PC-9 (cell line): Measurements from ENCODE around the gene KCNK15. TPM values are rescaled to one million over a fixed set of nuclear protein-coding genes. Genes with fewer than 3 reads are reported as not detected.

ENCODE experiments used
- BruUV-seq: library from RNA; stranded (reverse); fragments of 400-500 nt; replicated peaks from 2 replicates; lab custom pipeline; 2021; lab: Mats Ljungman, UMichigan
- CTCF ChIA-PET: fragments of 300-600 bp; sonication (Branson Sonifier 250); formaldehyde crosslinking; loops from one replicate; lab custom pipeline; 2022; ENCODE audit warnings: antibody characterized with exemption; lab: Charles Lee
- POLR2A ChIA-PET: fragments of 300-600 bp; sonication (Branson Sonifier 250); formaldehyde crosslinking; loops from one replicate; lab custom pipeline; 2022; ENCODE audit warnings: antibody characterized with exemption; ENCODE audit not compliant: unreplicated experiment; lab: Charles Lee
- DNase-seq, 2 experiments: peaks; one replicate each; pipeline versions ENCODE4 v3.0.0 to v3.0.0-alpha.2; 2015 to 2022; ENCODE audit warnings: mixed read lengths in 1 of 2
- H2AFZ ChIP-seq: fragments of 200-600 bp; sonication (generic); 2 replicates; pipeline ENCODE4 v1.8.1; 2017; ENCODE audit warnings: antibody characterized with exemption
- H3F3A ChIP-seq: fragments of 200-600 bp; sonication (generic); 2 replicates; pipeline ENCODE4 v1.8.1; 2017; ENCODE audit warnings: antibody characterized with exemption, mild to moderate bottlenecking, low read depth; ENCODE audit not compliant: insufficient read depth
- H3K27ac ChIP-seq: fragments of 200-600 bp; sonication (generic); 2 replicates; pipeline ENCODE4 v1.6.1; 2016; ENCODE audit warnings: mixed run types
- H3K27me3 ChIP-seq: fragments of 200-600 bp; sonication (generic); 2 replicates; pipeline ENCODE4 v1.6.1; 2016; ENCODE audit warnings: low read depth, mixed run types; ENCODE audit not compliant: insufficient read depth
- H3K36me3 ChIP-seq: fragments of 200-600 bp; sonication (generic); 2 replicates; pipeline ENCODE4 v1.6.1; 2016; ENCODE audit warnings: low read depth, mixed run types
- H3K4me1 ChIP-seq: fragments of 200-600 bp; sonication (generic); replicated peaks from 2 replicates; pipeline ENCODE4 v1.6.1; 2016; ENCODE audit warnings: mixed run types; ENCODE audit not compliant: insufficient read depth
- H3K4me2 ChIP-seq: fragments of 200-600 bp; sonication (generic); 2 replicates; pipeline ENCODE4 v1.6.1; 2017; ENCODE audit warnings: mixed run types
- H3K4me3 ChIP-seq: fragments of 200-600 bp; sonication (generic); 2 replicates; pipeline ENCODE4 v1.6.1; 2016; ENCODE audit warnings: mixed run types
- H3K79me2 ChIP-seq: fragments of 200-600 bp; sonication (generic); 2 replicates; pipeline ENCODE4 v1.6.1; 2017; ENCODE audit warnings: low read depth, mixed run types
- H3K9me2 ChIP-seq: fragments of 200-600 bp; sonication (generic); 2 replicates; pipeline ENCODE4 v1.8.1; 2017; ENCODE audit warnings: mild to moderate bottlenecking; ENCODE audit not compliant: insufficient read depth
- H3K9me3 ChIP-seq: fragments of 200-600 bp; sonication (generic); 2 replicates; pipeline ENCODE4 v1.8.1; 2016; ENCODE audit warnings: low read depth; ENCODE audit not compliant: insufficient read depth
- H4K20me1 ChIP-seq: fragments of 200-600 bp; sonication (generic); 2 replicates; pipeline ENCODE4 v1.8.1; 2017; ENCODE audit not compliant: insufficient read depth
- EZH2 ChIP-seq: fragments of 200-600 bp; sonication (generic); IDR thresholded peaks from 2 replicates; pipeline ENCODE4 v1.8.0; 2017; ENCODE audit warnings: antibody characterized with exemption, low read depth
- intact Hi-C: fragments of 100-400 bp; cut with micrococcal nuclease; formaldehyde crosslinking; loops from one replicate; pipeline ENCODE4 v1.10.0; 2022; ENCODE audit not compliant: unreplicated experiment
- total RNA-seq: library from RNA; stranded (reverse); gene quantifications from 2 replicates; pipeline ENCODE4 v1.2.3, GENCODE V29; 2021
- TF ChIP-seq, protein P1 (sequence below): fragments of 200-600 bp; sonication (generic); conservative IDR thresholded peaks from 2 replicates; pipeline ENCODE4 v1.6.1; 2017; ENCODE audit warnings: mixed run types, antibody characterized with exemption, mild to moderate bottlenecking, moderate library complexity

KCNK15 gene
- total RNA-seq, 1 experiment from 2014 or later = 0.26 TPM

GRCh38 chr20:44701858-44702256 lies 43.8 kb upstream of the KCNK15 start:
- no peak overlapping the region for H3K4me3 ChIP-seq
- H3K4me2 ChIP-seq = no peak overlapping the region
- CTCF ChIA-PET = no interaction called here
- no peak overlapping the region for H2AFZ ChIP-seq
- no peak for DNase-seq
- H3K9me2 ChIP-seq = no peaks in the 10 kb centered on the region
- H3K4me1 ChIP-seq = peaks cover 9% of the 10 kb centered on the region
- H3F3A ChIP-seq = no peaks in the 10 kb centered on the region
- no peak for TF ChIP-seq EZH2
- TF ChIP-seq, protein P1, sequence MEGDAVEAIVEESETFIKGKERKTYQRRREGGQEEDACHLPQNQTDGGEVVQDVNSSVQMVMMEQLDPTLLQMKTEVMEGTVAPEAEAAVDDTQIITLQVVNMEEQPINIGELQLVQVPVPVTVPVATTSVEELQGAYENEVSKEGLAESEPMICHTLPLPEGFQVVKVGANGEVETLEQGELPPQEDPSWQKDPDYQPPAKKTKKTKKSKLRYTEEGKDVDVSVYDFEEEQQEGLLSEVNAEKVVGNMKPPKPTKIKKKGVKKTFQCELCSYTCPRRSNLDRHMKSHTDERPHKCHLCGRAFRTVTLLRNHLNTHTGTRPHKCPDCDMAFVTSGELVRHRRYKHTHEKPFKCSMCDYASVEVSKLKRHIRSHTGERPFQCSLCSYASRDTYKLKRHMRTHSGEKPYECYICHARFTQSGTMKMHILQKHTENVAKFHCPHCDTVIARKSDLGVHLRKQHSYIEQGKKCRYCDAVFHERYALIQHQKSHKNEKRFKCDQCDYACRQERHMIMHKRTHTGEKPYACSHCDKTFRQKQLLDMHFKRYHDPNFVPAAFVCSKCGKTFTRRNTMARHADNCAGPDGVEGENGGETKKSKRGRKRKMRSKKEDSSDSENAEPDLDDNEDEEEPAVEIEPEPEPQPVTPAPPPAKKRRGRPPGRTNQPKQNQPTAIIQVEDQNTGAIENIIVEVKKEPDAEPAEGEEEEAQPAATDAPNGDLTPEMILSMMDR = no peak
- H4K20me1 ChIP-seq = no peaks in the 10 kb centered on the region
- POLR2A ChIA-PET = no interaction called here
- H3K36me3 ChIP-seq = no peaks in the 10 kb centered on the region
- no peaks in the 10 kb centered on the region for H3K9me3 ChIP-seq
- intact Hi-C loops = no loop called here
- no peaks in the 10 kb centered on the region for H3K27me3 ChIP-seq
- no peak overlapping the region for H3K27ac ChIP-seq
- H3K79me2 ChIP-seq = no peaks in the 10 kb centered on the region
- no TSS peak for BruUV-seq

DNA sequence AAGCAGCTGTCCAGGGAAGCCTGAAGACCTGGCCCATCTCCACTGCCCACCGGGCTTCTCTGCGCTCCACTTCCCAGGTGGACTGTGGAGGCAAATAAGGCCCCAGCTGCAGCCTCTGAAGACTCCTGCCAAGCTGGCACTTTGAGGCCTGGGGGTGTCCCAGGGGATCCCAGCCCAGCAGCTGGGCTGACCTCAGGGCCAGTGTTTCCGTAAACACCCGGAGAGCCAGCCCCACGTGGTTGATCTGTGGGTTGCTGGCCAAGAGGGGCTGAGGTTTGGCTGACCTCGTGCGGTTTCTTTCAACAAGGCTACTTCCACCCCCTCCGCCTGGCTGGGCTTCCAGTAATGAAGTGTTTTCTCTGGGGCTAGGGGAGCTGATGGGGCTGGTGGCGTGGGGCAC lies 42.9 kb upstream of the KCNK15 start:
- POLR2A ChIA-PET = no interaction called here
- intact Hi-C loops = no loop called here
- H3K27me3 ChIP-seq = no peaks in the 10 kb centered on the region
- TF ChIP-seq, protein P1 = no peak
- TF ChIP-seq EZH2 = no peak
- no peaks in the 10 kb centered on the region for H3K9me2 ChIP-seq
- H3K36me3 ChIP-seq = no peaks in the 10 kb centered on the region
- peaks cover 9% of the 10 kb centered on the region for H3K4me1 ChIP-seq
- CTCF ChIA-PET = no interaction called here
- H4K20me1 ChIP-seq = no peaks in the 10 kb centered on the region
- H3K9me3 ChIP-seq = no peaks in the 10 kb centered on the region
- no TSS peak for BruUV-seq
- no peak for DNase-seq
- H3K27ac ChIP-seq = no peak overlapping the region
- H3F3A ChIP-seq = no peaks in the 10 kb centered on the region
- no peak overlapping the region for H2AFZ ChIP-seq
- no peak overlapping the region for H3K4me3 ChIP-seq
- H3K4me2 ChIP-seq = no peak overlapping the region
- no peaks in the 10 kb centered on the region for H3K79me2 ChIP-seq

- Histone ChIP-seq H2AFZ (no peak overlapping the region), H3F3A (no peaks in the 10 kb centered on the region), H3K36me3 (no peaks in the 10 kb centered on the region), H3K9me2 (no peaks in the 10 kb centered on the region), H3K4me2 (no peak overlapping the region), H3K79me2 (no peaks in the 10 kb centered on the region), H3K27ac (no peak overlapping the region), H4K20me1 (no peaks in the 10 kb centered on the region), H3K4me1 (peaks cover 9% of the 10 kb centered on the region), H3K27me3 (no peaks in the 10 kb centered on the region), H3K9me3 (no peaks in the 10 kb centered on the region), H3K4me3 (no peak overlapping the region)
- intact Hi-C loops = no loop called here
- ChIA-PET CTCF (no interaction called here), POLR2A (no interaction called here)
- BruUV-seq = no TSS peak
- TF ChIP-seq EZH2 = no peak
- TF ChIP-seq, protein P1 = no peak
- no peak for DNase-seq
These were observed 42.3 kb upstream of the KCNK15 start for GRCh38 chr20:44703183-44703925.
